Epithelial cell of esophagus (primary cell): ENCODE results near the gene PPP1R1B.

Experiments used
- DNase-seq: peaks from one replicate; pipeline ENCODE4 v3.0.0; 2010; ENCODE audit warnings: low read depth
- H3K4me3 ChIP-seq: 2 replicates; pipeline ENCODE4 v1.5.1; 2011; ENCODE audit warnings: mild to moderate bottlenecking, low read length, control low read depth
- CTCF ChIP-seq: IDR thresholded peaks from 2 replicates; pipeline ENCODE4 v1.5.1; 2011; ENCODE audit warnings: low read depth, mild to moderate bottlenecking, low read length, control low read depth, inconsistent platforms; ENCODE audit not compliant: insufficient read depth; ENCODE audit errors: missing control alignments

The PPP1R1B gene

GRCh38 chr17:39664581-39665561, 38.1 kb downstream of the PPP1R1B start, which contains the start of gene TCAP:
Gene TCAP (plus strand): TSS chr17:39665349. CDS start chr17:39665360, 11 bp downstream.
- DNase-seq: no peak
- no peak for TF ChIP-seq CTCF
- no peak within 1 kb of the TSS for H3K4me3 ChIP-seq

GRCh38 chr17:39665642-39666224, 39.0 kb downstream of the PPP1R1B start:
- peak; percentile 28 for TF ChIP-seq CTCF
- no peak overlapping the region for H3K4me3 ChIP-seq
- peak; percentile 18 for DNase-seq

GRCh38 chr17:39666231-39666600, 39.5 kb downstream of the PPP1R1B start:
- DNase-seq: no peak
- no peak for TF ChIP-seq CTCF
- no peak overlapping the region for H3K4me3 ChIP-seq

- TF ChIP-seq CTCF: no peak
- DNase-seq: no peak
- no peak overlapping the region for H3K4me3 ChIP-seq
Measured at GRCh38 chr17:39666601-39667261, 40.0 kb downstream of the PPP1R1B start.

GRCh38 chr17:39667262-39667944, 40.7 kb downstream of the PPP1R1B start:
- no peak overlapping the region for H3K4me3 ChIP-seq
- no peak for TF ChIP-seq CTCF
- no peak for DNase-seq
